HG03520 (cell line): Measurements from ENCODE around the gene TMED6.
"Not testable (repeated sequence)": the region's sequence is repeated elsewhere in the genome, so short reads cannot be mapped to it uniquely, and the experiment has no call there.

ENCODE experiments used
- ATAC-seq: cut with Tn5 transposase; IDR thresholded peaks from one replicate; pipeline ENCODE4 v1.9.1; 2021; ENCODE audit warnings: mild to moderate bottlenecking, moderate library complexity; ENCODE audit not compliant: unreplicated experiment

TMED6 gene

DNA sequence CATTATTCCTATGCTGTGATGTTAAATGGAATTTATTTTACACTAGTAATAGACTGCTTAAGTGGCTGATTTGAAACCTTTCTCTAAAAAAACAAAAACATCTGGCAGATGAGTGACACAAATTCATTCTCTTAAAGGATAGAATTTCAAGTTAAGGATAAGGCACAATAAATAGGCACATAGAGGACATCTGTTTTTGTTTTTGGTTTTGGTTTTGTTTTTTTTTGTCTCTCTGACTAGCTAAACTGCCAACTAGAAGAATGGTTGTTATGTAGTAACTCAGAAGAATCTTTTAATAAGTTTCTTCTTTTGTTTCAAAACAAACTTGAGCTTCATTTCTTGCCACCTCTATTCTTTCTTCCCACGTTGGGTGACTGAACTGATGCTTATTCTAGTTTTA is 45.6 kb downstream of the TMED6 start:
- ATAC-seq: no peak

- ATAC-seq: no peak
Observed at GRCh38 chr16:69302301-69302700, 49.3 kb downstream of the TMED6 start.

DNA sequence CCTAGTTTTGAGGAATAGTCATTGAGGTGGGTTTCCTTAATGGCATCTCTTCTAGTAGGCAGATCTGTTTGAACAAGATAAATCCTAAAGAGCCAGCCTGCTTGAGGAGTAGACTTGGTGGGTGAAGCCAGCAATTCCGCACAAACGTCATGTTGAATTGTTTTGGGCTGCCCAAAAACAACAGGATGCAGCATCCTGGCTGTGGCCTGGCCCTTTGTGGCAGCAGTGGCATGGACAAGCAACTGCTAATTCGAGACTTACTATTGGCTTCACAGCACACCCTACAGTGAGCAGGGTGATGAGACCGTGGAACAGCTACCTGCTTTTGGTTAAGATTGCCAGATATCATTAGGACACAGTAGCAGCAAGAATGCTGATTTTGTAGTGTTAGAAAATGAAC is 49.7 kb downstream of the TMED6 start:
- ATAC-seq: no peak

DNA sequence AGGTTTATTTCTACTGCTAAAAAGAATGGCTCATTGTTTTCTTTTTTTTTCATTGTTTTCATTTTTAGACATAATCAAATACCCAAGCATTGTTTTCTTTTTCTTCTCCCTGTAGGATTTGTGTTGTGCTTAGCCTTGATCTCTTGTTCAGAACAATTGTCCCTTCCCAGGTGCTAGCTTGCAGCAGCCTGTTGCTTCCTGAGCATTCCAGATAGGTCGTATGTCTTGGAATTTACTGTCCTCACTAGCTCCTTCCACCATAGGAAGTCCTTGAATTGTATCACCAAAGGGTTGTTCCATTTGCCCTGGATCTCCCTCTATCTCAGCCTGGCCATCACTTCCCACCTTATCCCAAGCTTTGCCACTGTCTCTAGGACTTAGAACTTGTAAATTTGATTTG is 50.4 kb downstream of the TMED6 start:
- ATAC-seq: no peak

DNA sequence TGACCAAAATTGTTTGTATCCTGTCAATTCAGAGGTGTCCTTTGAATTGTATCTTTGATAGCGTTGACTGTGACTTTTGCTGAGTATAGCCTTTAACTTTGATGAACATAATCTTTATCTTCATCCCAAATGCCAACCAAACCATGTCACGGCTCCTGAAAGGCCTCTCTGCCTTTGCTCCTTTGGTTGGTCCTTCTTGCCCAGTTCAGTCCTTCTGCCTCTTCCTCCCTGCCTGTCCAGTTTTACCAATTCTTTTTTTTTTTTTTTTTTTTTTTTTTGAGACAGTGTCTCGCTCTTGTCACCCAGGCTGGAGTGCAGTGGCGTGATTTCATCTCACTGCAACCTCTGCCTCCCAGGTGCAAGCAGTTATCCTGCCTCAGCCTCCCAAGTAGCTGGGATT is 53.3 kb downstream of the TMED6 start:
- no peak for ATAC-seq

GRCh38 chr16:69296771-69297170 is 54.8 kb downstream of the TMED6 start:
- not testable (repeated sequence) for ATAC-seq

DNA sequence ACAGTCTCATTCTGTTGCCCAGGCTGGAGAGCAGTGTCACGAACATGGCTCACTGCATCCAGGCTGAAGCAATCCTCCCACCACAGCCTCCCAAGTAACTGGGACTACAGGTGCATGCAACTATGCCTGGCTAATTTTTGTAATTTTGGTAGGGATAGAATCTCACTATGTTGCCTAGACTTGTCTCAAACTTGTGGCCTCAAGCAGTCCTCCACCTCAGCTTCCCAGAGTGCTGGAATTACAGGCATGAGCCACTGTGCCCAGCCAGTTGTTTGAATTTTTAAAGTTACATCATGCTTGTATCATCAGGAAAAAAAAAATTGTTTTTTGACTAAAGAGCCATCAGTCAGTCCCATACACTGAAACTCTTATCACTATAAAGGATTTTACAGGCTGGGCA is 57.5 kb downstream of the TMED6 start:
- no peak for ATAC-seq

GRCh38 chr16:69293401-69293800 is 58.2 kb downstream of the TMED6 start:
- no peak for ATAC-seq
